HG02852 (cell line): ENCODE results near the gene COL23A1.
"Not testable (repeated sequence)": the region's sequence is repeated elsewhere in the genome, so short reads cannot be mapped to it uniquely, and the experiment has no call there.

Experiments
- ATAC-seq: cut with Tn5 transposase; IDR thresholded peaks from one replicate; pipeline ENCODE4 v1.9.1; 2021; ENCODE audit warnings: mild to moderate bottlenecking, moderate library complexity; ENCODE audit not compliant: unreplicated experiment

The COL23A1 gene

DNA sequence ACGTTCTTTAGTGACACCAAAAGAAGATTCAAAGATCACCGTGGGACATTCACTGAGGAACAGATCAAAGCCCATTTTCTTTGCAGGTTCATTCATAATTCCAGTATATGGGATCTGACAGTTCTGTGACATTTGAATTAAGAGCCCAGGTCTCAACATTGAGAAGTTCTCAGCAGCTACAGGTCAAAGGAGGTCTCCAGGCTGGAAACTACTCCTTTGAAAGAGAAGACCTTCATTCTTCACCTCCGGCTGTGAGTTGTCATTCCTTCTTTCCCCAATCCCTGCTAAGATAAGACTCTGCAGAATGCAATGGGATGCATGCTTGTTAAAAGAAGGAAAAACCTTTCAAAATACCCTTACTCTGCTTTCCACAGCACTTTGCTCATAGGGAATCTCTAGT is 79.0 kb downstream of the COL23A1 start:
- no peak for ATAC-seq

GRCh38 chr5:178509491-178510057 is 80.6 kb downstream of the COL23A1 start:
- no peak for ATAC-seq

- no peak for ATAC-seq
Measured at GRCh38 chr5:178507151-178507932, 82.9 kb downstream of the COL23A1 start.

GRCh38 chr5:178505639-178506407 is 84.4 kb downstream of the COL23A1 start:
- ATAC-seq = no peak

DNA sequence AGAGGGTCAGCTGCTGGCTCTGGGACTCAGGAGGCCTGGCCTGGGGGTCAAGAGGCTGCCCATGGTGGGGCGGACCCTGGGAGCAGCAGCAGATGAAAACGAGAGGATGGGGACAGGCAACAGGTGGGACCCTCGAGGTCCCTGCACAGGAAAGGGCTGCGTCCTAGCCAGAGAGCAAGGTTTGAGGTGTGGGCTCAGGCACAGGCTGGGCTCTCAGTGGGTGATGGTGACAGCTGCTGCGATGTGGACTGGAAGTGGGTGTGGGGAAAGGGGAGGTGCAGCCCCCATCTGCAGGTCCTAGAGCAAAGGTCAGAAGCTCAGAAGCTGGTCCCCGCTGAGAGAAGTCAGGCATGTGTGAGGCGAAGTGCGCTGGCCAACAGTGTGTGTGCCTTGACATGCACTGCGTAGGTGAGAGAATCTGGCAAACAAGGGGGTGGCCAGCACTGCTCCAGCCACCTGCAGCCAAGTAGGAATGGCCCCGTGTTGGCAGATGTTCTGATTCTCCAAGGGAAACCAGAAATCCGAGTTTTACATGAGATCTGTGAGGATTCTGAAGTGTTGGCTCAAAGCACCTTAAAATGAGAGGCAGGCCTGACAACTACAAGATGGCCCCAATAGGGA is 85.7 kb downstream of the COL23A1 start:
- ATAC-seq = no peak

DNA sequence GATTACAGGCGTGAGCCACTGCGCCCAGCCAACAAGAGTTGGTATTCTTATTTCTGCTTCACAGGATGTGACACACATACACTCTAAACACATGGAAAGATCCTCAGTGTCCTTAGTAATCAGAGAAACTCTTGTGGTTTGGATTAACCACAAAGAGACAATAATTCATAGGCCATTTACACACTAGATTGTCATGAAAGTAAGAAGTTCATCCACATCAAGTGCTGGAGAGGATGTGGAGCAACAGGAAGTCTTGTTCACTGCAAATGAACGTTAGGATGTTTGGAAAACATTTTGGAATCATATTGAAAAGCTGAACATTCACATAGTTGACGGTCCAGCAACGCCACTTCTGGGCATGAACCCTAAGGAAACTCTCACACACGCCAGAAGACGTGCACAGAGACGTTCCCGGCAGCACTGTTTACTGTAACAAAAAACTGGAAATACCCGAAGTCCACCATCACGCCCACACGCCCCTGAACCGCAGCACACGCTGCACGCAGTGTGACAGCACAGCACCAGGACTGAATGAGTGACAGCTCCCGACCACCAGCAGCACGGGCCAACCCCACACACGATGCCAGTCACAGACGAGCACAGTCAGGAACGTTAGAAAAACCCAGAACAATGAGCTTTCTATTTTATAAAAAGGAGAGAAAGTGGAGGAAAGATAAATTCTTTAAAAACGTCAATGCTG is 87.6 kb downstream of the COL23A1 start:
- no peak for ATAC-seq

- no peak for ATAC-seq
Measured at GRCh38 chr5:178499352-178499751, 90.8 kb downstream of the COL23A1 start.

GRCh38 chr5:178496642-178497041 is 93.6 kb downstream of the COL23A1 start:
- no peak for ATAC-seq

DNA sequence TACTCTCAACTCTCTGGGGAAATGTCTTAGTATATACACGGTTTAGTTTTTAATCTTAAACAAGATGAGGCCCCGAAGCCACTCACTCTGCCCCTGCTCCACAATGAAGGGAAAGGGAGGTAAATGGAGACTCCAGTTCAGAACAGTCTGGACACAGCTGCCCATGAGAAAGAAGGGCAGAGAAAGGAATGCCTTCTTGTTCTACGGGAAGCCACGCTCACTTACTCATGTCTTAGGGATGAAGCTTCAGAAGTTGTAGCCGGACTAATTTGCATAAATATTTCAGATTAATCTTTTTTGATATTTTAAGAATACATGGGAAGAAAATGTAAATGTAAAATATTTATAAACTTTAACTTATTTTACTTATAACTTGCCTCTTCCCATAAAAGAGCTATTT is 94.0 kb downstream of the COL23A1 start:
- ATAC-seq = no peak

- ATAC-seq = no peak
Measured at GRCh38 chr5:178495706-178496105, 94.5 kb downstream of the COL23A1 start.

DNA sequence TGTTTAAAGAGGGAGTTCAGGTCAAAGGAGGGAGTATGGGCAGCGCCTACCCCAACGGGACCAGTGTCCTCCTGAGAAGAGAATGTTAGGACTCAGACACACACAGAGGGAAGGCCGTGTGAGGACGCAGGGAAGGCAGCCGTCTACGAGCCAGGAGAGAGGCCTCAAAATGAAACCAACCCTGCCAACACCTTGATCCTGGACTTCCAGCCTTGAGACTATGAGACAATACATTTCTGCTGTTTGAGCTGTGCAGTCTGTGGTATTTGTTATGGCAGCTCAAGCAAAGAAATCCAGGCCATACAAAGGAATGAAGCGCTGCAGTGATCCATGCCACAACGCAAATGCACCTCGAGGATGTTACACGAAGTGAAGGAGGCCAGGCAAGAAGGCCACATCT is 97.9 kb downstream of the COL23A1 start:
- ATAC-seq = no peak

- no peak for ATAC-seq
Measured at GRCh38 chr5:178490935-178491652, 99.1 kb downstream of the COL23A1 start.

DNA sequence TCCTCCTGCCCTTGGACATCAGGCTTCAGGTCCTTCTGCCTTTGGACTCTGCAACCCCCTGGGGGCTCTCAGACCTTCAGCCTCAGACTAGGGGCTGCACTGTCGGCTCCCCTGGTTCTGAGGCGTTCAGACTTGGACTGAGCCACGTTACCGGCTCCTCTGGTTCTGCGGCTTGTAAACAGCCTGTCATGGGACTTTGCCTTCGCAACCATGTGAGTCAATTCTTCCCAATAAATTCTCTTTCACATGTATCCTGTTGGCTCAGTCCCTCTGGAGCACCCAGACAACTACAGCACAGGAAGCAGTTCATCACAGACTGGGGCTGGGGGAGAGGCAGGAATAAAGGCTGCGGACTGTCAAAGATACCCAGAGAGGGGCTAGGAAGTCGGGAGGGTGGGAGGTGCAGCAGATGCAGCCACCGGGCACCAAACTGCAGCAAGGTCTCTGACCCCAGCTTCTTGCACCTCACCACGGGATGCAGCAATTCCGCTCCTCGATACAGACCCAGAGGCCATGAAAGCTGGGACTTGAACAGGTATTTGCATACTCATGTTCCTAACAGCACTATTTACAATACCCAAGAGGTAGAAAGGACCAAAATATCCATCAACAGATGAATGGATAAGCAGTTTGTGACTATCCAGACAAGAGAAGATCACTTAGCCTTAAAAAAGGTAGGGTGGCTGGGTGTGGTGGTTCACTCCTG is 100.8 kb downstream of the COL23A1 start:
- no peak for ATAC-seq

DNA sequence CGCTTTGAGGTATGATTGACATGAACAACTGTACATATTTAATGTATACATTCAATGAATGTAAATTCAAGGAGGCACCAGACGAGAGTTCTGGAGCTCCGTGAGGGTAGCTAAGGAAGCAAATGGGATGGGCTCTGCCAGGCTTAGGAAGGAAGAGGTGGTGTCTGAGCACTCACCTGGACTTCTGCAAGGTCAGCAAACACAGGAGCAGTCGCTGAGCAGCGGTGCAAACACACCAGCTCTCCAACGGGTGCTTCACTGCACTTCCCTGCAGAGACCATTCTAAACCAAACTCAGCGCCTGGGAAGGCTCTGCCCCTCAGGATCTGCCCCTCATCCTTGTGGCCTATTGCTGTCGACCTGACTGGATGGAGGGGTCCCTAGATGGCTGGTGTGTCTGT is 101.5 kb downstream of the COL23A1 start:
- ATAC-seq = no peak

GRCh38 chr5:178487911-178488600 is 102.1 kb downstream of the COL23A1 start:
- no peak for ATAC-seq

GRCh38 chr5:178486878-178487512 is 103.2 kb downstream of the COL23A1 start:
- ATAC-seq = not testable (repeated sequence)

DNA sequence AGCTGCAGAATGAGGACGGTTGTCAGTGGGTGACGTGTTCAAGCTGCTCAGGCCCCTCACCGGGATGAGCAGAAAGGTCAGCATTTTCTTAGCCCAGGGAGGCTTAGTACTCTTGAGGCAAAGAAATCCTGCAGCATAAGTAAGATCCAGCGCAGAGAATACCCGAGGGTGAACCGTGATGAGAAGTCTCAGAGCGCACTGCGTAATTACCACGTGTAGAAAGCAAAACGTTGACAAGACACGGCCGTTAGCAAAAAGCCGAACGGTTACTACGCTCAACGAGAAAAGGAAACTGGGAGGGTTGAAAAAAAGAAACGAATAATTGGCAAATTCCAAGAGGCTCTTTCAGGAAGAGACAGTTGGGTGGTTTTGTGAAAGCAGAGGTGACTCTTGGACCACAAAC is 104.0 kb downstream of the COL23A1 start:
- ATAC-seq = no peak

- no peak for ATAC-seq
Measured at GRCh38 chr5:178483620-178484019, 106.6 kb downstream of the COL23A1 start.

GRCh38 chr5:178479261-178479660 is 110.9 kb downstream of the COL23A1 start:
- ATAC-seq = no peak
